Astrocyte (in vitro differentiated cells and primary cell): ENCODE measurements around the gene ATIC. TPM values are rescaled to one million over a fixed set of nuclear protein-coding genes. Genes with fewer than 3 reads are reported as not detected.

Experiments used
- DNase-seq: peaks from one replicate; pipeline ENCODE4 v3.0.0-alpha.2; 2010; ENCODE audit warnings: low read depth
- FAIRE-seq: peaks from 2 replicates; lab custom pipeline; 2011; peaks lifted over from hg19 to GRCh38; lab: Jason Lieb, UNC
- H2AFZ ChIP-seq: 2 replicates; pipeline ENCODE4 v1.6.0; 2012; ENCODE audit warnings: low read depth, low read length, inconsistent platforms
- H3K27ac ChIP-seq: 2 replicates; pipeline ENCODE4 v1.5.1; 2011; ENCODE audit warnings: low read depth, low read length, inconsistent platforms
- H3K27me3 ChIP-seq: 2 replicates; pipeline ENCODE4 v1.6.0; 2011; ENCODE audit warnings: low read length, inconsistent platforms; ENCODE audit not compliant: insufficient read depth
- H3K36me3 ChIP-seq: 2 replicates; pipeline ENCODE4 v1.5.1; 2011; ENCODE audit warnings: low read length, inconsistent platforms; ENCODE audit not compliant: insufficient read depth
- H3K4me1 ChIP-seq: 2 replicates; pipeline ENCODE4 v1.5.1; 2011; ENCODE audit warnings: low read length, inconsistent platforms; ENCODE audit not compliant: insufficient read depth
- H3K4me2 ChIP-seq: 2 replicates; pipeline ENCODE4 v1.6.0; 2012; ENCODE audit warnings: low read length, inconsistent platforms
- H3K4me3 ChIP-seq: 2 replicates; pipeline ENCODE4 v1.5.1; 2011; ENCODE audit warnings: low read depth, mild to moderate bottlenecking, low read length, inconsistent platforms; ENCODE audit not compliant: insufficient read depth
- H3K79me2 ChIP-seq: 2 replicates; pipeline ENCODE4 v1.6.0; 2012; ENCODE audit warnings: mild to moderate bottlenecking, low read length, inconsistent platforms; ENCODE audit not compliant: insufficient read depth
- H3K9ac ChIP-seq: 2 replicates; pipeline ENCODE4 v1.6.0; 2012; ENCODE audit warnings: mild to moderate bottlenecking, low read length, inconsistent platforms
- H3K9me3 ChIP-seq: 2 replicates; pipeline ENCODE4 v1.5.1; 2012; ENCODE audit warnings: low read depth, mild to moderate bottlenecking, low read length, inconsistent platforms; ENCODE audit not compliant: insufficient read depth
- H4K20me1 ChIP-seq: 2 replicates; pipeline ENCODE4 v1.6.0; 2012; ENCODE audit warnings: low read length, inconsistent platforms; ENCODE audit not compliant: insufficient read depth
- H3K27ac Mint-ChIP-seq: one replicate; pipeline ENCODE4 v1.8.0; 2021; ENCODE audit warnings: mild to moderate bottlenecking, mixed read lengths; ENCODE audit not compliant: unreplicated experiment
- H3K27me3 Mint-ChIP-seq: one replicate; pipeline ENCODE4 v1.8.0; 2021; ENCODE audit warnings: low read depth, mixed read lengths; ENCODE audit not compliant: unreplicated experiment
- H3K36me3 Mint-ChIP-seq: one replicate; pipeline ENCODE4 v1.8.0; 2021; ENCODE audit warnings: low read depth, mixed read lengths; ENCODE audit not compliant: unreplicated experiment
- H3K4me1 Mint-ChIP-seq: one replicate; pipeline ENCODE4 v1.8.0; 2021; ENCODE audit warnings: low read depth, mixed read lengths; ENCODE audit not compliant: unreplicated experiment
- H3K4me3 Mint-ChIP-seq: one replicate; pipeline ENCODE4 v1.8.0; 2021; ENCODE audit warnings: mild to moderate bottlenecking, moderate library complexity, mixed read lengths; ENCODE audit not compliant: unreplicated experiment
- H3K9me3 Mint-ChIP-seq: one replicate; pipeline ENCODE4 v1.8.0; 2021; ENCODE audit warnings: mild to moderate bottlenecking, mixed read lengths; ENCODE audit not compliant: unreplicated experiment
- EZH2 ChIP-seq: IDR thresholded peaks from 2 replicates; pipeline ENCODE4 v1.6.1; 2012; ENCODE audit warnings: mild to moderate bottlenecking, low read length, inconsistent platforms; ENCODE audit not compliant: insufficient read depth
- total RNA-seq: library from RNA; stranded (reverse); gene quantifications from 2 replicates; pipeline ENCODE4 v1.2.1, GENCODE V29; 2021
- TF ChIP-seq, protein P1 (sequence below): IDR thresholded peaks from 2 replicates; pipeline ENCODE4 v1.5.1; 2011; ENCODE audit warnings: low read depth, mild to moderate bottlenecking, inconsistent platforms, low read length, moderate library complexity; ENCODE audit not compliant: insufficient read depth

Gene ATIC
- total RNA-seq, 1 donor from 2014 or later, result 61.1 TPM

DNA sequence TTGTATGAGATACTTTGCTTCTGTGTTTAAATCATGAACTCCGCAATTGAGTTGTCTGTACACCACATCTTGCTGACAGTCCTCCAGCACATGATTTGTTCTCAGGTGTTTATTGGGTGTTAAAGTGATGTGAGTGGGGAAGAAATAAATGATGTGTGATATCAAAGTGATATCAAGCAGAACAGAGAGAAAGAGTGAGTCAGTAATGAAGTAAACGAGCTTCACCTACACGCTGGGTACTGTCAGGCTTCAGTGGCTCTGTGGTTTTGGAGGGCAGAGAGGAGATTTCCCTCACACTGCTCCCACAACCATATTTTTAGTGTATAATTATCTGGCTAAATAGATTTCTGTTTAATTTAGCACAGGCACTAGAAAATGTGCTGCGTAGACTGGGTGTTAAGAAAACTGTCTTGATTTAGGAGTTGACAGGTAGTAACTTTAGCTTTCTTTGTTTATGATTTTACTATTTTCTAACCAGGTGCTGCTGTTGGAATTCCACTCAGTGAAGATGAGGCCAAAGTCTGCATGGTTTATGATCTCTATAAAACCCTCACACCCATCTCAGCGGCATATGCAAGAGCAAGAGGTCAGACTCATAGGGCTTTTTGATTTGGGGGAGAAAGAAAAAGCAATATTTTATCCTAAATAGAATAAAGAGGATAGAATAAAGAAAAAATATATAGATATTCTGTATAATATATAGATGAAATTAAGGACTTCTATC is 21.2 kb downstream of the ATIC start:
- Mint-ChIP-seq H3K27me3 (no peaks in the 10 kb centered on the region), H3K4me3 (no peak overlapping the region), H3K9me3 (peaks cover 3% of the 10 kb centered on the region), H3K27ac (no peak overlapping the region), H3K36me3 (peaks cover 8% of the 10 kb centered on the region), H3K4me1 (peaks cover 12% of the 10 kb centered on the region)
- H3K4me3 ChIP-seq, result no peak overlapping the region
- no peak overlapping the region for H3K4me2 ChIP-seq
- H2AFZ ChIP-seq, result no peak overlapping the region
- no peaks in the 10 kb centered on the region for H3K9me3 ChIP-seq
- H4K20me1 ChIP-seq, result peaks cover 20% of the 10 kb centered on the region
- TF ChIP-seq EZH2, result no peak
- TF ChIP-seq, protein P1, sequence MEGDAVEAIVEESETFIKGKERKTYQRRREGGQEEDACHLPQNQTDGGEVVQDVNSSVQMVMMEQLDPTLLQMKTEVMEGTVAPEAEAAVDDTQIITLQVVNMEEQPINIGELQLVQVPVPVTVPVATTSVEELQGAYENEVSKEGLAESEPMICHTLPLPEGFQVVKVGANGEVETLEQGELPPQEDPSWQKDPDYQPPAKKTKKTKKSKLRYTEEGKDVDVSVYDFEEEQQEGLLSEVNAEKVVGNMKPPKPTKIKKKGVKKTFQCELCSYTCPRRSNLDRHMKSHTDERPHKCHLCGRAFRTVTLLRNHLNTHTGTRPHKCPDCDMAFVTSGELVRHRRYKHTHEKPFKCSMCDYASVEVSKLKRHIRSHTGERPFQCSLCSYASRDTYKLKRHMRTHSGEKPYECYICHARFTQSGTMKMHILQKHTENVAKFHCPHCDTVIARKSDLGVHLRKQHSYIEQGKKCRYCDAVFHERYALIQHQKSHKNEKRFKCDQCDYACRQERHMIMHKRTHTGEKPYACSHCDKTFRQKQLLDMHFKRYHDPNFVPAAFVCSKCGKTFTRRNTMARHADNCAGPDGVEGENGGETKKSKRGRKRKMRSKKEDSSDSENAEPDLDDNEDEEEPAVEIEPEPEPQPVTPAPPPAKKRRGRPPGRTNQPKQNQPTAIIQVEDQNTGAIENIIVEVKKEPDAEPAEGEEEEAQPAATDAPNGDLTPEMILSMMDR, result no peak
- H3K27me3 ChIP-seq, result no peaks in the 10 kb centered on the region
- FAIRE-seq, result peak; percentile 29
- peaks cover 5% of the 10 kb centered on the region for H3K4me1 ChIP-seq
- H3K36me3 ChIP-seq, result peaks cover 34% of the 10 kb centered on the region
- no peak for DNase-seq
- H3K9ac ChIP-seq, result no peak overlapping the region
- H3K27ac ChIP-seq, result no peak overlapping the region
- H3K79me2 ChIP-seq, result peaks cover 24% of the 10 kb centered on the region

DNA sequence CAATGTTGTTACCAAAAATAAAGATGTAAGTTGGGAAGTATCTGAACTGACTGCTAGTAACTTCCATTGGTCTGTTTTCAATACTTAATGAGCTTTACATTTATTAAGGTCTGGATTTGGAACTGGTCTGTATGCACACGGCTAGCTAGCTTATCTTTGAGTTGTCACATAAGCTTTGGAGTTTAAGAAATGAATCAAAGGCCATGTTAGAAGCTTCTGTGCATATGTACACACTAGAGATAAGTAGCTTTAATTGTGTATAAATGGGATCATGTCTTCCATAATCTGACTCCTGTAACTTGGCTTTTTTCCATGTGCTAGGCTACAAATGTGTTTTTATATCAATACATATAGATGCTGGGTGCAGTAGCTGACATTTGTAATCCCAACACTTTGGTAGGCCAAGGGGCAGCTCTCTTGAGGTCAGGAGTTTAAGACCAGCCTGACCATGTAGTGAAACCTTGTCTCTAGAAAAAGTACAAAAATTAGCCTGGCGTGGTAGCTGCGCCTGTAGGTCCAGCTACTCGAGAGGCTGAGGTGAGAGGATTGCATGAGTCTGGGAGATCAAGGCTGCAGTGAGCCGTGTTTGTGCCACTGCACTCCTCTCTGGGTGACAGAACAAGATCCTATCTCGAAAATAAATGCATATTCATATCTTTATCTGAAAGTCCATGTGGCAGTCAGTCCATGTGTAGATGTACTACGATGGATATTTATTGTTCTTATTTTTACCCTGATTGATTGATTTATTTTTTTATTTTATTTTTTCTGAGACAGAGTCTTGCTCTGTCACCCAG is 27.2 kb downstream of the ATIC start:
- Mint-ChIP-seq H3K4me1 (no peaks in the 10 kb centered on the region), H3K36me3 (peaks cover 20% of the 10 kb centered on the region), H3K27ac (no peak overlapping the region), H3K27me3 (no peaks in the 10 kb centered on the region), H3K9me3 (no peaks in the 10 kb centered on the region), H3K4me3 (no peak overlapping the region)
- no peak overlapping the region for H2AFZ ChIP-seq
- no peak overlapping the region for H3K27ac ChIP-seq
- H3K79me2 ChIP-seq, result peaks cover 21% of the 10 kb centered on the region
- peaks cover 55% of the 10 kb centered on the region for H3K36me3 ChIP-seq
- H3K27me3 ChIP-seq, result no peaks in the 10 kb centered on the region
- no peaks in the 10 kb centered on the region for H3K9me3 ChIP-seq
- no peaks in the 10 kb centered on the region for H3K4me1 ChIP-seq
- no peak overlapping the region for H3K4me2 ChIP-seq
- no peak overlapping the region for H3K9ac ChIP-seq
- no peak overlapping the region for H3K4me3 ChIP-seq
- DNase-seq (no peak), FAIRE-seq (no peak)
- TF ChIP-seq, protein P1, result no peak
- no peak for TF ChIP-seq EZH2
- H4K20me1 ChIP-seq, result peaks cover 7% of the 10 kb centered on the region

DNA sequence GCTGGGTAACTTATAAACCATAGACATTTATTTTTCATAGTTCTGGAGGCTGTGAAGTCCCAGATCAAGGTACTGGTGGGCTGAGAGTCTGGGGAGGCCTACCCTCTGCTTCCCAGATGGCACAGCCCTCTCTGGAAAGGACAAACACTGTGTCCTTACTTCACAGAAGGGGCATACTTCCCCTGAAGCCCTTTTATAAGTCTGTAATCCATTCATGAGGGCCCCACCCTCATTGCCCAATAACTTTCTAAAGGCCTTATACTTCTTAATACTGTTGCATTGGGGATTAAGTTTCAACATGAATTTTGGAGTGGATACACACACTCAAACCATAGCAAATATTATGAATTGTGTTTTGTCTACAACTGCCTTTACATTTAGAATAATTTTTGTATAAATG is 36.0 kb downstream of the ATIC start:
- FAIRE-seq (no peak), DNase-seq (no peak)
- H3K27me3 ChIP-seq, result no peaks in the 10 kb centered on the region
- peaks cover 22% of the 10 kb centered on the region for H3K36me3 Mint-ChIP-seq
- peaks cover 2% of the 10 kb centered on the region for H3K79me2 ChIP-seq
- no peak overlapping the region for H3K9ac ChIP-seq
- H3K27ac Mint-ChIP-seq, result no peak overlapping the region
- peaks cover 6% of the 10 kb centered on the region for H4K20me1 ChIP-seq
- H3K4me3 Mint-ChIP-seq, result no peak overlapping the region
- no peak overlapping the region for H3K4me2 ChIP-seq
- peaks cover 51% of the 10 kb centered on the region for H3K36me3 ChIP-seq
- H3K9me3 ChIP-seq, result no peaks in the 10 kb centered on the region
- H3K4me1 Mint-ChIP-seq, result no peaks in the 10 kb centered on the region
- TF ChIP-seq, protein P1, result no peak
- TF ChIP-seq EZH2, result no peak
- no peak overlapping the region for H3K4me3 ChIP-seq
- H3K27me3 Mint-ChIP-seq, result no peaks in the 10 kb centered on the region
- H3K4me1 ChIP-seq, result no peaks in the 10 kb centered on the region
- no peak overlapping the region for H3K27ac ChIP-seq
- no peak overlapping the region for H2AFZ ChIP-seq
- H3K9me3 Mint-ChIP-seq, result no peaks in the 10 kb centered on the region
